HG03432 (cell line): Measurements from ENCODE around the gene TMEM200C.

Experiments
- ATAC-seq: cut with Tn5 transposase; IDR thresholded peaks from one replicate; pipeline ENCODE4 v1.9.1; 2021; ENCODE audit warnings: mild to moderate bottlenecking, moderate library complexity; ENCODE audit not compliant: unreplicated experiment

TMEM200C gene

GRCh38 chr18:5895299-5895875 is at the start of gene TMEM200C:
Gene TMEM200C (minus strand): TSS chr18:5895522. CDS start chr18:5892063, 3,459 bp downstream.
- peak; percentile 49 for ATAC-seq

DNA sequence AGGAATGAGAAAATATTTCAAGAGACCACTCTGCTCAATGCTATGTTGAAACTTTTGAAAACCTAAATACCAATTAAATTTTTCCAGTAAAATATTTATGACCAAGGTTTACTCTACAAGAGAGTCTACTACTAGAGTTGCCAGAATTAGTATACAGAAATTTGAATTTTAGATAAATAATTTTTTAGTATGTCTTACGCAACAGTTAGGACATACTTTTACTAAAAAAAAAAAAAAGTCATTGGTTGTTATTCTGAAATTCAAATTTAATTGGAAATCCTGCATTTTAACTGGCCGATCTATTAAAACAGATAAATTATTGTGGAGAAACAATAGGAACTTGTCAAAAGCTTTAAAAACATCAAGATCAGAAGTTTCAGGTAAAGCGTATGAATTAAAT is 49.1 kb upstream of the TMEM200C start:
- no peak for ATAC-seq

DNA sequence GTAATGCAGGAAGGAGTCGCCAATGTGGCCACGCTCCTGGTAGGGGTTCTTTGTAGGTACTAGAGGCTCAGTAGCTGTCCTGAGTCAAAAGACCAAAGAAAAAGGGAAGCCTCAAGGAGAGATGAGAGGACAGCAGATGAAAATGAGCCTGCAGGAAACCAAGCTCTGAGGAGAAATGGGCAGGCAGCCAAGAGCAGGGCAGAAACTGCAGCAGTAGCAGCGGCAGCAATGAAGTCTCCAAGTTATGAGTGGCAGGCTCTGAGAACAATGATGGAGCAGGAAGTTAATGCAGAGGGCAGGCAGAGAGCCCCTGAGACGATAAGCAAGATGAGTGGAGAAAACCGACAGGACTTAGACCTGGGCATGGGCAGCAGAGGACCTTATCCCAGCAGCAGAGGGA is 48.2 kb upstream of the TMEM200C start:
- ATAC-seq: no peak

- no peak for ATAC-seq
These were observed 47.3 kb upstream of the TMEM200C start for GRCh38 chr18:5942591-5942990.

DNA sequence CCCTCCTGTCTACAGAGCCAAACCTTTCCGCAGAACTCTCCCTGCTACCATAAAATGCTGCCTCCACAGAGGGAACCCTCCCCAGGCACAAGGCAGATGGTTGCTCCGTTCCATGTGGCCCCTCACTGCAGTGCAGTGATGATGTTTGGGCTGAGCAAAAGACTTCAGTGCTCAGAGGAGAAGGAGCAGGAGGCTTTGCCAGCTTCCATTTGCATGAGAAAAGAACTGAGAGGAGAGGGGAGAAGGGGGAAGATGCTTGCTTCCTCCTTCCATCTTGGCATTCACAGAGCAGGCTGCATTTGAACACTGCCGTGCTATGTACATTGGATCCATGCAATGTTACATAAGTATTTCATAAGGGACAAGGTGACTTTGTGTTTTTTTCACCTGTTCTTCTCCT is 46.6 kb upstream of the TMEM200C start:
- ATAC-seq: no peak

GRCh38 chr18:5939801-5940667 is 44.7 kb upstream of the TMEM200C start:
- no peak for ATAC-seq

DNA sequence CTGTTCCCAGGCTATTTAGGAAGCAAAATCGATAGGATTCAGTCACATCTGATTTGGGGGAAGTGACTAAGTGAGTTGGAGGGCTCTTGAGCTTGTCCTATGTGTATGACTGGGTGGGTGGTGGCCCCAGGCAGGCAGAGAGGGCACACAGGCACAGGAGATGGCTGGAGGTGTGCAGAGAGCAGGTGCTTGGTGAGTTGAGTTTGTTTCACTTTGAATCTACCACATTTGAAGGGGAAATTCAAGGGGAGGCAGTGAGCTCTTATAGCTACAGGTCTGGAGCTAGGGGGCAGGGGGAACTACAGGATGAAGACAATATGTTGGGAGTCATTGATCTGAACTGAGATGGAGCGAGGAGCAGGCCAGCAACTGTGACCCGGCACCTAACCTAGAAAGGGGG is 42.5 kb upstream of the TMEM200C start:
- ATAC-seq: no peak

GRCh38 chr18:5937121-5937520 is 41.8 kb upstream of the TMEM200C start:
- no peak for ATAC-seq

- ATAC-seq: no peak
These were observed 35.5 kb upstream of the TMEM200C start for GRCh38 chr18:5930789-5931188.

DNA sequence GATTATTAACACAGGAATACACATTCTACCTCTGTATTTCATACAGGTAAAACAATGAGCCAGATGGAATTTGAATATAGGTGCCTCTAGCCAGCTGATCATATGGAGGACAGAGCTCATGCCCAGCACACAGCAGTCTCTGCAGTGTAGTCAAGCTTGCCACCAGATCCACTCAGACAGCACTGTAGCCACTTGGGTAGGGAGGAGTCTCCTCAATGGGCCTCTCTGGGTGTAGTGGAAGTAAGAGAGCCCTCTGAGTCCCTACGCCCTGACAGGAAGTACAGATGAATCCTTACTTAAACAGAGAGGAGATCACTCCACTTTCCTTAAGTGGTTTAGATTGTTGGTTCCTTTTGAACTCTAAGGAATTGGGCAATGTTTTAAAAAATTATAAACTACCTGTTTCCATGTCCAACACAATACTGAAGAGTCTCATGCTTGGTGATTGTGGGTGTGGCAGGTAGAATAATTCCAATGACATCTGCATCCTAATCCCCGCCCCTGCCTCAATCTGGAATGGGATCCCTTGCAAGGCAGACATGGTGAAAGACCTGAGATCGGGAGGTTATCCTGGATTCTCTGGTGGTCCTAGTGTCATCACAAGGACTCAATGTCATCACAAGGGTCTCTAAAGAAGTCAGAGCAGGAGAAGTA is 23.0 kb upstream of the TMEM200C start:
- ATAC-seq: no peak

- ATAC-seq: no peak
These were observed 19.6 kb upstream of the TMEM200C start for GRCh38 chr18:5914951-5915350.

GRCh38 chr18:5914016-5914415 is 18.7 kb upstream of the TMEM200C start:
- ATAC-seq: no peak

DNA sequence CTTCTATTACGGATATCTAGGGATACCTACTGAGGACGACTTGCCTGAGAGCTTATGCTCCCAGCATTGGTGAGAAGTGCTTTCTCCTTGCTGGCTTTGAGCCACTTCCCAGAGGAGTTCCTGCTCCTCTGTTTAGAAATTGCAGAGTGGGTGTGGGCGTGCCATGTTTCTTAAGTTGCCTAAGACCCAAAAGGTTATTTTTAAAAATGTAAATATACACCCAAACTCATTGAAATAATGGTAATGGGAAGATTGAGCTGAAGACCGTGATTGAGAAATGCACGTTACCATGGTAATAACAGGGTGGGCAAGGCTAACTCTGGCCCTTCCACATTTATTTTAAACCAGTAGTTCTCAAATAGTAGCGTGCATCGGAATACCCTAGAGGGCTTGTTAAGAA is 17.2 kb upstream of the TMEM200C start:
- ATAC-seq: no peak

- no peak for ATAC-seq
These were observed 13.8 kb upstream of the TMEM200C start for GRCh38 chr18:5909125-5909524.

- ATAC-seq: no peak
These were observed 8.1 kb upstream of the TMEM200C start for GRCh38 chr18:5903386-5903785.

DNA sequence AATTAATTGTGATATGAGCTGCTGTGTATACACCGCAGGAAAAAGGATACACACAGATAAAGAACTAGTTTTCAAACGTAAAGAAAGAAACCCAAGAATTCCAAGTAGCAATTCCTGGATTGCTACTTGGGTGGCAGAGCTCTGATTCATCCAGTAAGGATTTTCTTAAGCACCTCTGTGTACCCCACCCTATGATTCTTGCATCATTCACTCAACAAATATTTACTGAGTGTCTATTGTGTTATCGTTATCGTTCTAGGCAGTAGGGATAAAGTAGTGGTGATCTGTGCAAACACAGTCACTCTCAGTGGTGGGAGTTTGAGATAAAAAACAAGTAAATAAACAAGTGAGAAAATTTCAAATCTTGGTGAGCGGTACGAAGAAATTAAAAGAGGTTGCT is 4.9 kb upstream of the TMEM200C start:
- no peak for ATAC-seq

DNA sequence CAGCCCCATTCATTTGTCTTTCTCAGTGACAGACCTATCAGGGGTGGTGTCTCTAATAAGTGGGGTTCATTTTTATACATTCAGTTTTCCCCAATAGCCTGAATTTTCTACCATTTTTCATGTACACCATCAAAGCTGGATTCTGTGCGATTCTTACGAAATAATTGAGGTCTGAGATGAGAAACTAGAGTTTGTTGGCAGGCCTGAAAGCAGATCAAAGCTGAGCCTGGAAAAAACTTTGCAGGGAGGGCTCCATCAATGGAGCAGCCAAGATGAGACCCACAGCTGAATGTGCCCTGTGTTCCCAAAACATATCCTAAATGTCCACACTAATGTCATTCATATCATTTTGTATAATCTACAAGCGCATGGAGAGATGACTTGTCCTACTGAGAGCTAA is 4.5 kb upstream of the TMEM200C start:
- ATAC-seq: no peak

GRCh38 chr18:5895876-5896740 is 786 bp upstream of the TMEM200C start:
- peak; percentile 41 for ATAC-seq

- peak; percentile 22 for ATAC-seq
These were observed 567 bp downstream of the TMEM200C start for GRCh38 chr18:5894611-5895298.

- ATAC-seq: no peak
These were observed 1.2 kb downstream of the TMEM200C start for GRCh38 chr18:5893956-5894610.
